PC-3 (cell line): ENCODE data around the gene PAIP2. TPM values are rescaled to one million over a fixed set of nuclear protein-coding genes. Genes with fewer than 3 reads are reported as not detected.
A peak's percentile ranks its signal among the peaks of the same experiment; 100 is the strongest.
"Not testable (repeated sequence)": the region's sequence is repeated elsewhere in the genome, so short reads cannot be mapped to it uniquely, and the experiment has no call there.

Experiments used
- ATAC-seq: fragments of 200-7000 bp; cut with Tn5 transposase; 2 replicates; pipeline ENCODE4 v1.9.1; 2020; ENCODE audit warnings: mild to moderate bottlenecking, moderate library complexity
- BruUV-seq: library from RNA; stranded (reverse); fragments of 400-500 nt; replicated peaks from 2 replicates; lab custom pipeline; 2021; lab: Mats Ljungman, UMichigan
- CTCF ChIA-PET: fragments of 300-600 bp; sonication (Branson Sonifier 250); formaldehyde crosslinking; loops from one replicate; lab custom pipeline; 2022; ENCODE audit warnings: antibody characterized with exemption; lab: Charles Lee
- POLR2A ChIA-PET: fragments of 300-600 bp; sonication (Branson Sonifier 250); formaldehyde crosslinking; loops from one replicate; lab custom pipeline; 2022; ENCODE audit warnings: antibody characterized with exemption; ENCODE audit not compliant: unreplicated experiment; lab: Charles Lee
- DNase-seq: peaks from one replicate; pipeline ENCODE4 v3.0.0-alpha.2; 2015
- H2AFZ ChIP-seq: fragments of 300-600 bp; sonication (generic); 2 replicates; pipeline ENCODE4 v1.6.0; 2016; ENCODE audit warnings: antibody characterized with exemption, low read length
- H3F3A ChIP-seq: fragments of 300-600 bp; sonication (generic); one replicate; pipeline ENCODE4 v1.6.0; 2017; ENCODE audit warnings: antibody characterized with exemption, low read length, control low read depth, mild to moderate bottlenecking; ENCODE audit not compliant: unreplicated experiment
- H3K27ac ChIP-seq: fragments of 300-600 bp; sonication (generic); 2 replicates; pipeline ENCODE4 v1.5.1; 2016; ENCODE audit warnings: mild to moderate bottlenecking, low read length
- H3K27me3 ChIP-seq: fragments of 300-600 bp; sonication (generic); 2 replicates; pipeline ENCODE4 v1.6.1; 2016; ENCODE audit warnings: low read length, mixed read lengths
- H3K36me3 ChIP-seq: fragments of 300-600 bp; sonication (generic); 2 replicates; pipeline ENCODE4 v1.6.1; 2016; ENCODE audit warnings: low read depth, mixed run types, low read length, mixed read lengths
- H3K4me1 ChIP-seq: fragments of 300-600 bp; sonication (generic); 2 replicates; pipeline ENCODE4 v1.5.1; 2016; ENCODE audit warnings: low read length; ENCODE audit not compliant: insufficient read depth
- H3K4me2 ChIP-seq: fragments of 300-600 bp; sonication (generic); 2 replicates; pipeline ENCODE4 v1.6.0; 2016; ENCODE audit warnings: low read length
- H3K4me3 ChIP-seq: fragments of 300-600 bp; sonication (generic); 2 replicates; pipeline ENCODE4 v1.5.1; 2016; ENCODE audit warnings: mild to moderate bottlenecking, low read length, mixed read lengths
- H3K79me2 ChIP-seq: fragments of 300-600 bp; sonication (generic); 2 replicates; pipeline ENCODE4 v1.6.1; 2017; ENCODE audit warnings: low read length, mixed read lengths
- H3K9ac ChIP-seq: fragments of 300-600 bp; sonication (generic); 2 replicates; pipeline ENCODE4 v1.6.0; 2016; ENCODE audit warnings: mild to moderate bottlenecking, low read length
- H3K9me2 ChIP-seq: fragments of 300-600 bp; sonication (generic); replicated peaks from 2 replicates; pipeline ENCODE4 v1.6.1; 2016; ENCODE audit warnings: mixed run types, low read length, mixed read lengths
- H3K9me3 ChIP-seq: fragments of 300-600 bp; sonication (generic); 2 replicates; pipeline ENCODE4 v1.6.1; 2016; ENCODE audit warnings: low read length, mixed read lengths
- H4K20me1 ChIP-seq: fragments of 300-600 bp; sonication (generic); 2 replicates; pipeline ENCODE4 v1.6.1; 2016; ENCODE audit warnings: low read length, mixed read lengths
- CTCF ChIP-seq: fragments of 300-600 bp; sonication (generic); conservative IDR thresholded peaks from 2 replicates; pipeline ENCODE4 v1.5.1; 2017; ENCODE audit warnings: antibody characterized with exemption, low read depth, mild to moderate bottlenecking, low read length
- EZH2 ChIP-seq: fragments of 300-600 bp; sonication (generic); IDR thresholded peaks from one replicate; pipeline ENCODE4 v1.6.1; 2017; ENCODE audit warnings: antibody characterized with exemption, mild to moderate bottlenecking, low read length; ENCODE audit not compliant: unreplicated experiment
- EZH2phosphoT487 ChIP-seq: fragments of 300-600 bp; sonication (generic); IDR thresholded peaks from 2 replicates; pipeline ENCODE4 v1.6.1; 2018; ENCODE audit warnings: mild to moderate bottlenecking, antibody characterized with exemption, low read length, borderline replicate concordance
- intact Hi-C: fragments of 100-400 bp; cut with micrococcal nuclease; formaldehyde crosslinking; loops from 2 replicates; pipeline ENCODE4 v1.9.0; 2023
- total RNA-seq: library from RNA; depleted of rRNA; stranded (reverse); fragments of >200 nt; gene quantifications from 2 replicates; pipeline ENCODE4 v1.2.3, GENCODE V29; 2014

Gene PAIP2
- total RNA-seq, 1 experiment from 2014 or later: 35.1 TPM

- Histone ChIP-seq H3K9me2 (no peaks in the 10 kb centered on the region), H3K4me1 (peaks cover 18% of the 10 kb centered on the region), H3K36me3 (no peaks in the 10 kb centered on the region), H3K79me2 (peaks cover 57% of the 10 kb centered on the region), H3K4me3 (peak overlapping the region; percentile 96), H3K9me3 (no peaks in the 10 kb centered on the region), H2AFZ (peak overlapping the region; percentile 79; the same call in 1 of the 2 replicates), H3K27me3 (no peaks in the 10 kb centered on the region), H4K20me1 (peaks cover 33% of the 10 kb centered on the region), H3K27ac (peak overlapping the region; percentile 93), H3K4me2 (peak overlapping the region; percentile 100), H3K9ac (peak overlapping the region; percentile 96), H3F3A (no peaks in the 10 kb centered on the region)
- CTCF ChIA-PET: interaction anchor here (0.6 to 0.7 kb wide), 3 partner anchors 29 to 736 kb away, joined by 3 to 11 read pairs (median 4); partner anchors contain the start of gene MATR3
- TF ChIP-seq CTCF (no peak), EZH2phosphoT487 (no peak), EZH2 (no peak)
- POLR2A ChIA-PET: interaction anchor here (0.6 to 0.8 kb wide), 6 partner anchors 15 to 80 kb away, joined by 3 to 20 read pairs (median 4); no protein-coding TSS in a partner anchor
- no TSS peak for BruUV-seq
- DNase-seq: no peak
- intact Hi-C loops: no loop called here
- ATAC-seq: no peak
Measured at GRCh38 chr5:139342423-139342723, 719 bp downstream of the PAIP2 start.

- H3K4me2 ChIP-seq: peak overlapping the region; percentile 100
- H3K9ac ChIP-seq: peak overlapping the region; percentile 96; the same call in 1 of the 2 replicates
- no peak for TF ChIP-seq EZH2phosphoT487
- TF ChIP-seq EZH2: no peak
- TF ChIP-seq CTCF: no peak
- no peaks in the 10 kb centered on the region for H3K27me3 ChIP-seq
- DNase-seq (no peak), ATAC-seq (no peak)
- H3K4me3 ChIP-seq: peak overlapping the region; percentile 96
- no peaks in the 10 kb centered on the region for H3K9me2 ChIP-seq
- H3K36me3 ChIP-seq: no peaks in the 10 kb centered on the region
- CTCF ChIA-PET: no interaction called here
- H2AFZ ChIP-seq: no peak overlapping the region
- no peaks in the 10 kb centered on the region for H3K9me3 ChIP-seq
- H3F3A ChIP-seq: no peaks in the 10 kb centered on the region
- POLR2A ChIA-PET: no interaction called here
- peaks cover 18% of the 10 kb centered on the region for H3K4me1 ChIP-seq
- peaks cover 67% of the 10 kb centered on the region for H3K79me2 ChIP-seq
- H4K20me1 ChIP-seq: peaks cover 33% of the 10 kb centered on the region
- intact Hi-C loops: no loop called here
- H3K27ac ChIP-seq: no peak overlapping the region
- no TSS peak for BruUV-seq
Measured at GRCh38 chr5:139343476-139343875, 1.8 kb downstream of the PAIP2 start.

- ATAC-seq (no peak), DNase-seq (no peak)
- ChIA-PET POLR2A (no interaction called here), CTCF (no interaction called here)
- Histone ChIP-seq H3K27ac (no peak overlapping the region), H3K9ac (no peak overlapping the region), H3K9me3 (no peaks in the 10 kb centered on the region), H3K27me3 (no peaks in the 10 kb centered on the region), H2AFZ (no peak overlapping the region), H4K20me1 (peaks cover 33% of the 10 kb centered on the region), H3K36me3 (no peaks in the 10 kb centered on the region), H3K9me2 (no peaks in the 10 kb centered on the region), H3K79me2 (peaks cover 74% of the 10 kb centered on the region), H3F3A (no peaks in the 10 kb centered on the region), H3K4me3 (peak overlapping the region; percentile 96), H3K4me1 (peaks cover 18% of the 10 kb centered on the region), H3K4me2 (peak overlapping the region; percentile 100)
- no peak for TF ChIP-seq EZH2
- TF ChIP-seq EZH2phosphoT487: no peak
- no peak for TF ChIP-seq CTCF
- BruUV-seq: no TSS peak
- intact Hi-C loops: no loop called here
Measured at GRCh38 chr5:139344177-139344576, 2.5 kb downstream of the PAIP2 start.

- H3K4me3 ChIP-seq, H3K27ac ChIP-seq, CTCF ChIA-PET, DNase-seq, H3K9me2 ChIP-seq, H2AFZ ChIP-seq, H3K9me3 ChIP-seq, H3K4me2 ChIP-seq, H3F3A ChIP-seq, H3K27me3 ChIP-seq, H3K9ac ChIP-seq, H3K36me3 ChIP-seq, ATAC-seq, BruUV-seq, intact Hi-C loops: not testable (repeated sequence)
- H3K4me1 ChIP-seq: peaks cover 18% of the 10 kb centered on the region
- peaks cover 86% of the 10 kb centered on the region for H3K79me2 ChIP-seq
- H4K20me1 ChIP-seq: peaks cover 33% of the 10 kb centered on the region
- POLR2A ChIA-PET: interaction anchor here (0.6 kb wide), 1 partner anchor 101 kb away, joined by 3 read pairs; no protein-coding TSS in a partner anchor
Measured at GRCh38 chr5:139345442-139345841, 3.8 kb downstream of the PAIP2 start.
